Mesothelial cell of epicardium (in vitro differentiated cells): Measurements from ENCODE around the gene NR0B2. TPM values are rescaled to one million over a fixed set of nuclear protein-coding genes. Genes with fewer than 3 reads are reported as not detected.
A peak's percentile ranks its signal among the peaks of the same experiment; 100 is the strongest.

Source experiments
- DNase-seq, 2 experiments: peaks; one replicate each; pipeline ENCODE4 v3.0.0; 2021; ENCODE audit warnings: low spot score in 2 of 2; ENCODE audit not compliant: unreplicated experiment in 2 of 2
- H3K27ac Mint-ChIP-seq: 2 replicates; pipeline ENCODE4 v1.8.0; 2021; ENCODE audit warnings: mixed read lengths
- H3K27me3 Mint-ChIP-seq: 2 replicates; pipeline ENCODE4 v1.8.0; 2021; ENCODE audit warnings: low read depth, mixed read lengths
- H3K36me3 Mint-ChIP-seq: 2 replicates; pipeline ENCODE4 v1.8.0; 2021; ENCODE audit warnings: mixed read lengths
- H3K4me1 Mint-ChIP-seq: 2 replicates; pipeline ENCODE4 v1.8.0; 2021; ENCODE audit warnings: mixed read lengths
- H3K4me3 Mint-ChIP-seq: 2 replicates; pipeline ENCODE4 v1.8.0; 2021; ENCODE audit warnings: mild to moderate bottlenecking, moderate library complexity, mixed read lengths
- H3K9me3 Mint-ChIP-seq: 2 replicates; pipeline ENCODE4 v1.8.0; 2021; ENCODE audit warnings: mixed read lengths
- total RNA-seq: library from RNA; stranded (reverse); gene quantifications from 3 replicates; pipeline ENCODE4 v1.2.1, GENCODE V29; 2021
- TF ChIP-seq, protein P1 (sequence below): fragments of 200-600 bp; sonication (generic); IDR thresholded peaks from one replicate; pipeline ENCODE4 v1.5.0; 2021; ENCODE audit warnings: antibody characterized with exemption; ENCODE audit not compliant: unreplicated experiment

The NR0B2 gene
- total RNA-seq, 1 donor from 2014 or later = not detected

DNA sequence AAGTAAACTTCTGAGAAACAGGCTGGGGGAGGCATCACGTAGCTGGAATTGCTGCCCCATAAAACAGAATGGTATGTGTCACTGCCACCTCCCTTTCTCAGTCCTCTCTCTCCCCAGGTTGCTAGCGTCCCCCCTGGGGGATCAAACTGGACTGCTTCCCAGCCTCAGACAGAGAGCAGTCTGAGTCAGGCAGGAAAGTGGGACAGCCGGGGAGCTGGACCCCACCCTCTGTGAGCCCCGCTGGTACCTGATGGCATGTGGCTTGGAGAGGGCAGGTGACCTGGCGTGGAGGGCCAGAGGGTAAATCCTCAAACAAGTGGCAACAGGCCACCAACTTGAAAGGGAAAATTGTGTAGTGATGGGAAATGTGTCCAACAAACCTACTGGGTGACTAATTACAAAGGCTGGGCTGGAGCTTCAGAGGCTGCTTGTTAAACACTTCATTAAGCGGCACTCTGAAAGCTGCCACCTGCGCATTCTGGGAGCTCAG lies 51.8 kb downstream of the NR0B2 start:
- Mint-ChIP-seq H3K4me3 (no peak overlapping the region), H3K27me3 (no peaks in the 10 kb centered on the region), H3K4me1 (peaks cover 21% of the 10 kb centered on the region), H3K9me3 (no peaks in the 10 kb centered on the region), H3K27ac (peak overlapping the region; percentile 48), H3K36me3 (no peaks in the 10 kb centered on the region)
- no peak for DNase-seq
- TF ChIP-seq, protein P1, sequence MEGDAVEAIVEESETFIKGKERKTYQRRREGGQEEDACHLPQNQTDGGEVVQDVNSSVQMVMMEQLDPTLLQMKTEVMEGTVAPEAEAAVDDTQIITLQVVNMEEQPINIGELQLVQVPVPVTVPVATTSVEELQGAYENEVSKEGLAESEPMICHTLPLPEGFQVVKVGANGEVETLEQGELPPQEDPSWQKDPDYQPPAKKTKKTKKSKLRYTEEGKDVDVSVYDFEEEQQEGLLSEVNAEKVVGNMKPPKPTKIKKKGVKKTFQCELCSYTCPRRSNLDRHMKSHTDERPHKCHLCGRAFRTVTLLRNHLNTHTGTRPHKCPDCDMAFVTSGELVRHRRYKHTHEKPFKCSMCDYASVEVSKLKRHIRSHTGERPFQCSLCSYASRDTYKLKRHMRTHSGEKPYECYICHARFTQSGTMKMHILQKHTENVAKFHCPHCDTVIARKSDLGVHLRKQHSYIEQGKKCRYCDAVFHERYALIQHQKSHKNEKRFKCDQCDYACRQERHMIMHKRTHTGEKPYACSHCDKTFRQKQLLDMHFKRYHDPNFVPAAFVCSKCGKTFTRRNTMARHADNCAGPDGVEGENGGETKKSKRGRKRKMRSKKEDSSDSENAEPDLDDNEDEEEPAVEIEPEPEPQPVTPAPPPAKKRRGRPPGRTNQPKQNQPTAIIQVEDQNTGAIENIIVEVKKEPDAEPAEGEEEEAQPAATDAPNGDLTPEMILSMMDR = no peak

Other genes with a start within 250 kb of the NR0B2 start
- 144 to 160 TPM (median 149 TPM) in 3 replicates for gene ARID1A, start 218.0 kb downstream of the NR0B2 start, total RNA-seq
- gene PIGV, start 126.0 kb downstream of the NR0B2 start, total RNA-seq = 10.7 to 14.0 TPM (median 13.1 TPM) in 3 replicates
- gene ZDHHC18, start 87.3 kb downstream of the NR0B2 start, total RNA-seq = 25.8 to 28.8 TPM (median 28.4 TPM) in 3 replicates
- 2.7 to 4.4 TPM (median 3.8 TPM) in 3 replicates for gene SFN, start 50.8 kb downstream of the NR0B2 start, total RNA-seq
- gene GPN2, start 23.7 kb downstream of the NR0B2 start, total RNA-seq = 31.1 to 33.4 TPM (median 32.3 TPM) in 3 replicates
- gene GPATCH3, start 13.5 kb downstream of the NR0B2 start, total RNA-seq = 19.5 to 23.5 TPM (median 19.8 TPM) in 3 replicates
- gene NUDC, start 7.8 kb upstream of the NR0B2 start, total RNA-seq = 50.8 to 55.3 TPM (median 54.4 TPM) in 3 replicates
- gene KDF1, start 46.5 kb upstream of the NR0B2 start, total RNA-seq = 11.9 to 12.9 TPM (median 12.7 TPM) in 3 replicates
- 27.9 to 29.3 TPM (median 28.7 TPM) in 3 replicates for gene TRNP1, start 79.7 kb upstream of the NR0B2 start, total RNA-seq
- 3.3 to 4.3 TPM (median 3.4 TPM) in 3 replicates for gene TENT5B, start 98.9 kb upstream of the NR0B2 start, total RNA-seq
- gene SLC9A1, start 241.2 kb upstream of the NR0B2 start, total RNA-seq = 32.5 to 34.6 TPM (median 33.9 TPM) in 3 replicates